HCT116 (cell line): Measurements from ENCODE around the gene GOLGA3. TPM values are rescaled to one million over a fixed set of nuclear protein-coding genes. Genes with fewer than 3 reads are reported as not detected.

Experiments used
- ATAC-seq: fragments of 200-7000 bp; cut with Tn5 transposase; 2 replicates; pipeline ENCODE4 v1.9.1; 2020; ENCODE audit warnings: mild to moderate bottlenecking, moderate library complexity
- BruUV-seq: library from RNA; stranded (reverse); fragments of 400-500 nt; replicated peaks from 2 replicates; lab custom pipeline; 2021; lab: Mats Ljungman, UMichigan
- CTCF ChIA-PET: fragments of 300-600 bp; sonication (Branson Sonifier 250); formaldehyde crosslinking; loops from one replicate; lab custom pipeline; 2021; ENCODE audit warnings: antibody characterized with exemption; lab: Charles Lee
- POLR2A ChIA-PET: fragments of 300-600, 350-600 bp; sonication (Branson Sonifier 250); formaldehyde crosslinking; loops from one replicate; lab custom pipeline; 2021; ENCODE audit warnings: antibody characterized with exemption; lab: Charles Lee
- RAD21 ChIA-PET, 2 experiments: fragments of 300-600 bp; sonication (Branson Sonifier 250); formaldehyde crosslinking; loops; one replicate each; lab custom pipeline; 2023; ENCODE audit warnings: low total read pairs in 2 of 2; ENCODE audit not compliant: uncharacterized antibody in 2 of 2, unreplicated experiment in 2 of 2, low non-redundant PET in 1 of 2; lab: Charles Lee
- DNase-seq: peaks from one replicate; pipeline ENCODE4 v3.0.0-alpha.2; 2010; ENCODE audit warnings: low read depth, low spot score
- H2AFZ ChIP-seq: fragments of 200-600 bp; shearing (Covaris generic), sonication (generic); 2 replicates; pipeline ENCODE4 v1.6.1; 2017; ENCODE audit warnings: low read depth, mixed run types, mixed read lengths, antibody characterized with exemption, low read length; ENCODE audit not compliant: poor library complexity, severe bottlenecking
- H3K27ac ChIP-seq: 2 replicates; pipeline ENCODE4 v1.5.1; 2012; ENCODE audit warnings: low read depth, low read length
- H3K27me3 ChIP-seq: fragments of 200-600 bp; sonication (generic); 2 replicates; pipeline ENCODE4 v1.6.1; 2016; ENCODE audit warnings: mixed run types, low read length, mixed read lengths; ENCODE audit not compliant: insufficient read depth
- H3K36me3 ChIP-seq, 2 experiments: fragments of 200-500 bp in 1 of 2; fragments of 200-600 bp in 1 of 2; sonication (Bioruptor generic) in 1 of 2; sonication (generic) in 1 of 2; 2 replicates each; pipeline versions ENCODE4 v1.5.1 to v1.6.1; 2014 to 2016; ENCODE audit warnings: low read length in 2 of 2, inconsistent platforms in 1 of 2, mixed read lengths in 1 of 2, mixed run types in 1 of 2; ENCODE audit not compliant: insufficient read depth in 2 of 2, control insufficient read depth in 1 of 2
- H3K4me1 ChIP-seq, 2 experiments: fragments of 200-600 bp in 1 of 2; sonication (generic) in 1 of 2; 2 replicates each; pipeline versions ENCODE4 v1.5.1 to v1.6.1; 2012 to 2017; ENCODE audit warnings: low read length in 2 of 2, inconsistent platforms in 1 of 2, mild to moderate bottlenecking in 1 of 2, mixed read lengths in 1 of 2, mixed run types in 1 of 2, moderate library complexity in 1 of 2; ENCODE audit not compliant: insufficient read depth in 2 of 2, control insufficient read depth in 1 of 2
- H3K4me2 ChIP-seq: fragments of 200-600 bp; sonication (generic); 2 replicates; pipeline ENCODE4 v1.6.1; 2017; ENCODE audit warnings: mixed run types, low read length, mixed read lengths
- H3K4me3 ChIP-seq, 2 experiments: fragments of 200-600 bp in 1 of 2; sonication (generic) in 1 of 2; replicated peaks in 1 of 2; 2 replicates each; pipeline ENCODE4 v1.5.1; 2011 to 2016; ENCODE audit warnings: low read length in 2 of 2, control low read depth in 1 of 2, low read depth in 1 of 2, mild to moderate bottlenecking in 1 of 2, mixed read lengths in 1 of 2, mixed run types in 1 of 2
- H3K79me2 ChIP-seq: fragments of 200-600 bp; sonication (generic); 2 replicates; pipeline ENCODE4 v1.6.1; 2017; ENCODE audit warnings: mild to moderate bottlenecking, mixed run types, low read length, moderate library complexity, mixed read lengths; ENCODE audit not compliant: insufficient read depth
- H3K9ac ChIP-seq: fragments of 200-600 bp; sonication (generic); 2 replicates; pipeline ENCODE4 v1.6.1; 2016; ENCODE audit warnings: low read length, mixed read lengths
- H3K9me2 ChIP-seq: fragments of 200-600 bp; sonication (generic), shearing (Covaris generic); 2 replicates; pipeline ENCODE4 v1.6.1; 2017; ENCODE audit warnings: mixed run types, mild to moderate bottlenecking, moderate library complexity; ENCODE audit not compliant: insufficient read depth
- H3K9me3 ChIP-seq, 2 experiments: fragments of 200-500 bp in 1 of 2; fragments of 200-600 bp in 1 of 2; sonication (Bioruptor generic) in 1 of 2; sonication (generic) in 1 of 2; 2 replicates each; pipeline ENCODE4 v1.6.1; 2014 to 2017; ENCODE audit warnings: low read length in 2 of 2, mixed read lengths in 2 of 2, inconsistent platforms in 1 of 2, low read depth in 1 of 2, mild to moderate bottlenecking in 1 of 2, mixed run types in 1 of 2, moderate library complexity in 1 of 2; ENCODE audit not compliant: control insufficient read depth in 1 of 2, insufficient read depth in 1 of 2
- H4K20me1 ChIP-seq: fragments of 200-600 bp; sonication (generic), shearing (Covaris generic); 2 replicates; pipeline ENCODE4 v1.6.1; 2017; ENCODE audit warnings: mixed run types, mild to moderate bottlenecking, moderate library complexity; ENCODE audit not compliant: insufficient read depth
- CBX3 ChIP-seq: IDR thresholded peaks from 2 replicates; pipeline ENCODE4 v1.6.1; 2012; ENCODE audit warnings: low read depth
- CEBPB ChIP-seq: IDR thresholded peaks from 2 replicates; pipeline ENCODE4 v1.6.1; 2012; ENCODE audit warnings: low read depth
- ELF1 ChIP-seq: IDR thresholded peaks from 2 replicates; pipeline ENCODE4 v1.6.1; 2012; ENCODE audit warnings: low read depth, borderline replicate concordance
- EZH2 ChIP-seq: fragments of 200-600 bp; sonication (generic); IDR thresholded peaks from 2 replicates; pipeline ENCODE4 v1.6.1; 2017; ENCODE audit warnings: antibody characterized with exemption, mixed run types
- FOSL1 ChIP-seq: IDR thresholded peaks from 2 replicates; pipeline ENCODE4 v1.6.1; 2012; ENCODE audit warnings: low read depth
- MAX ChIP-seq: IDR thresholded peaks from 2 replicates; pipeline ENCODE4 v1.6.1; 2012
- POLR2AphosphoS5 ChIP-seq: IDR thresholded peaks from 2 replicates; pipeline ENCODE4 v1.6.1; 2011; ENCODE audit warnings: mild to moderate bottlenecking, low read depth, low read length, moderate library complexity
- SIN3A ChIP-seq: IDR thresholded peaks from 2 replicates; pipeline ENCODE4 v1.6.1; 2012; ENCODE audit warnings: low read depth
- SP1 ChIP-seq: IDR thresholded peaks from 2 replicates; pipeline ENCODE4 v1.6.1; 2012; ENCODE audit warnings: low read depth
- SRF ChIP-seq: IDR thresholded peaks from 2 replicates; pipeline ENCODE4 v1.6.1; 2012; ENCODE audit warnings: low read depth
- TCF7L2 ChIP-seq: IDR thresholded peaks from 2 replicates; pipeline ENCODE4 v1.7.0; 2011; ENCODE audit warnings: borderline replicate concordance, inconsistent platforms; ENCODE audit not compliant: insufficient read depth, insufficient read length; ENCODE audit errors: extremely low read depth
- YY1 ChIP-seq: IDR thresholded peaks from 2 replicates; pipeline ENCODE4 v1.6.1; 2011; ENCODE audit warnings: low read length, low read depth, moderate library complexity, mild to moderate bottlenecking; ENCODE audit not compliant: insufficient replicate concordance; ENCODE audit errors: extremely low read depth
- ZBTB33 ChIP-seq: IDR thresholded peaks from 2 replicates; pipeline ENCODE4 v1.6.1; 2011; ENCODE audit warnings: mild to moderate bottlenecking, low read length, moderate library complexity; ENCODE audit not compliant: insufficient replicate concordance; ENCODE audit errors: extremely low read depth
- ZFX ChIP-seq: fragments of 450-650 bp; IDR thresholded peaks from 2 replicates; pipeline ENCODE4 v1.6.1; 2017
- ZNF274 ChIP-seq: fragments of 200-500 bp; sonication (Bioruptor generic); IDR thresholded peaks from 2 replicates; pipeline ENCODE4 v1.6.1; 2014; ENCODE audit warnings: mild to moderate bottlenecking, low read depth, low read length, inconsistent platforms
- intact Hi-C: fragments of 100-400 bp; cut with micrococcal nuclease; formaldehyde crosslinking; loops from 2 replicates; pipeline ENCODE4 v1.10.0; 2022
- total RNA-seq: library from RNA; stranded (reverse); gene quantifications from one replicate; pipeline ENCODE4 v1.2.1, GENCODE V29; 2021; ENCODE audit not compliant: unreplicated experiment
- TF ChIP-seq, protein P1 (sequence below): IDR thresholded peaks from 2 replicates; pipeline ENCODE4 v1.6.1; 2012
- TF ChIP-seq, protein P2 (sequence below), 3 experiments: fragments of 200-600 bp in 1 of 3; sonication (generic) in 1 of 3; IDR thresholded peaks in 2 of 3; conservative IDR thresholded peaks in 1 of 3; 2 replicates each; pipeline ENCODE4 v1.5.1; 2012 to 2017; ENCODE audit warnings: low read depth in 2 of 3, low read length in 2 of 3, antibody characterized with exemption in 1 of 3, borderline replicate concordance in 1 of 3, control low read depth in 1 of 3, mild to moderate bottlenecking in 1 of 3, mixed read lengths in 1 of 3, mixed run types in 1 of 3, moderate library complexity in 1 of 3; ENCODE audit not compliant: insufficient read depth in 1 of 3

The GOLGA3 gene
- total RNA-seq, 1 experiment from 2014 or later: 35.1 TPM

GRCh38 chr12:132874175-132874574 lies 45.5 kb upstream of the GOLGA3 start:
- H3K27ac ChIP-seq: no peak overlapping the region
- no peak for TF ChIP-seq MAX
- no peak for TF ChIP-seq FOSL1
- TF ChIP-seq ZFX: no peak
- TF ChIP-seq SRF: no peak
- no peak for TF ChIP-seq TCF7L2
- no peak for TF ChIP-seq YY1
- TF ChIP-seq POLR2AphosphoS5: no peak
- no peak for TF ChIP-seq SIN3A
- TF ChIP-seq SP1: no peak
- no peak for TF ChIP-seq CEBPB
- no peak for TF ChIP-seq CBX3
- TF ChIP-seq ZNF274: no peak
- TF ChIP-seq, all 23 proteins: peak for 0
- BruUV-seq: no TSS peak
- DNase-seq (no peak), ATAC-seq (no peak)
- no peak overlapping the region for H2AFZ ChIP-seq
- no peak overlapping the region for H3K4me3 ChIP-seq
- H3K27me3 ChIP-seq: no peaks in the 10 kb centered on the region
- no peaks in the 10 kb centered on the region for H3K36me3 ChIP-seq
- intact Hi-C loops: no loop called here
- no peaks in the 10 kb centered on the region for H3K4me1 ChIP-seq
- no peak overlapping the region for H3K9ac ChIP-seq
- no peaks in the 10 kb centered on the region for H3K9me2 ChIP-seq
- H3K4me2 ChIP-seq: no peak overlapping the region
- ChIA-PET CTCF (no interaction called here), RAD21 (no interaction called here), POLR2A (no interaction called here)
- H3K9me3 ChIP-seq: no peaks in the 10 kb centered on the region; a peak in 1 of 4 replicates
- no peaks in the 10 kb centered on the region for H3K79me2 ChIP-seq
- H4K20me1 ChIP-seq: no peaks in the 10 kb centered on the region

- CTCF ChIA-PET: no interaction called here
- TF ChIP-seq SRF (no peak), ZBTB33 (no peak), CBX3 (no peak), CEBPB (no peak), EZH2 (no peak), ELF1 (no peak), MAX (no peak), POLR2AphosphoS5 (no peak), TCF7L2 (no peak)
- TF ChIP-seq, protein P1, sequence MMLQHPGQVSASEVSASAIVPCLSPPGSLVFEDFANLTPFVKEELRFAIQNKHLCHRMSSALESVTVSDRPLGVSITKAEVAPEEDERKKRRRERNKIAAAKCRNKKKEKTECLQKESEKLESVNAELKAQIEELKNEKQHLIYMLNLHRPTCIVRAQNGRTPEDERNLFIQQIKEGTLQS: no peak
- TF ChIP-seq, protein P2, sequence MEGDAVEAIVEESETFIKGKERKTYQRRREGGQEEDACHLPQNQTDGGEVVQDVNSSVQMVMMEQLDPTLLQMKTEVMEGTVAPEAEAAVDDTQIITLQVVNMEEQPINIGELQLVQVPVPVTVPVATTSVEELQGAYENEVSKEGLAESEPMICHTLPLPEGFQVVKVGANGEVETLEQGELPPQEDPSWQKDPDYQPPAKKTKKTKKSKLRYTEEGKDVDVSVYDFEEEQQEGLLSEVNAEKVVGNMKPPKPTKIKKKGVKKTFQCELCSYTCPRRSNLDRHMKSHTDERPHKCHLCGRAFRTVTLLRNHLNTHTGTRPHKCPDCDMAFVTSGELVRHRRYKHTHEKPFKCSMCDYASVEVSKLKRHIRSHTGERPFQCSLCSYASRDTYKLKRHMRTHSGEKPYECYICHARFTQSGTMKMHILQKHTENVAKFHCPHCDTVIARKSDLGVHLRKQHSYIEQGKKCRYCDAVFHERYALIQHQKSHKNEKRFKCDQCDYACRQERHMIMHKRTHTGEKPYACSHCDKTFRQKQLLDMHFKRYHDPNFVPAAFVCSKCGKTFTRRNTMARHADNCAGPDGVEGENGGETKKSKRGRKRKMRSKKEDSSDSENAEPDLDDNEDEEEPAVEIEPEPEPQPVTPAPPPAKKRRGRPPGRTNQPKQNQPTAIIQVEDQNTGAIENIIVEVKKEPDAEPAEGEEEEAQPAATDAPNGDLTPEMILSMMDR (IDR thresholded peaks at IDR 0.05 in 2 of 3, conservative IDR thresholded peaks at IDR 0.05 in 1 of 3; ENCODE audit: borderline replicate concordance in 1 of 3, insufficient read depth in 1 of 3, low read depth in 2 of 3, low read length in 2 of 3): no peak
Measured at GRCh38 chr12:132873724-132874123, 45.1 kb upstream of the GOLGA3 start.

More at GRCh38 chr12:132873724-132874123, 45.1 kb upstream of the GOLGA3 start:
- no peaks in the 10 kb centered on the region for H3K79me2 ChIP-seq
- H3K27me3 ChIP-seq: no peaks in the 10 kb centered on the region
- POLR2A ChIA-PET: no interaction called here
- H3K9me2 ChIP-seq: no peaks in the 10 kb centered on the region
- no peak overlapping the region for H2AFZ ChIP-seq
- no peaks in the 10 kb centered on the region for H3K4me1 ChIP-seq
- no peak overlapping the region for H3K9ac ChIP-seq
- no TSS peak for BruUV-seq
- no peak for ATAC-seq
- DNase-seq: no peak
- no peak overlapping the region for H3K4me3 ChIP-seq
- RAD21 ChIA-PET: no interaction called here
- H3K4me2 ChIP-seq: no peak overlapping the region
- no peaks in the 10 kb centered on the region; a peak in 1 of 4 replicates for H3K9me3 ChIP-seq
- no peaks in the 10 kb centered on the region for H3K36me3 ChIP-seq
- intact Hi-C loops: no loop called here
- no peaks in the 10 kb centered on the region for H4K20me1 ChIP-seq
- no peak overlapping the region for H3K27ac ChIP-seq
